NCI-H2107 (cell line): ENCODE measurements around the gene MAP6.
"Not testable (repeated sequence)": the region's sequence is repeated elsewhere in the genome, so short reads cannot be mapped to it uniquely, and the experiment has no call there.

Experiments
- DNase-seq: peaks from one replicate; lab custom pipeline; 2025; lab: John Stamatoyannopoulos, UW

MAP6 gene

GRCh38 chr11:75668451-75669297 lies at the start of gene MAP6:
Gene MAP6, minus strand, starts transcription at chr11:75669038. Its CDS starts 669 bp downstream, at chr11:75668369.
- DNase-seq = peak; percentile 58

GRCh38 chr11:75717608-75718418 lies 49.0 kb upstream of the MAP6 start, which contains the start of gene MOGAT2:
Gene MOGAT2, plus strand, starts transcription at chr11:75717838. Its CDS starts 51 bp downstream, at chr11:75717889.
- DNase-seq = no peak

- DNase-seq = no peak
Observed at GRCh38 chr11:75716659-75717058, 47.8 kb upstream of the MAP6 start.

- no peak for DNase-seq
Observed at GRCh38 chr11:75715688-75716087, 46.9 kb upstream of the MAP6 start.

- no peak for DNase-seq
Observed at GRCh38 chr11:75714211-75714610, 45.4 kb upstream of the MAP6 start.

GRCh38 chr11:75706260-75706729 lies 37.5 kb upstream of the MAP6 start:
- peak; percentile 53 for DNase-seq

GRCh38 chr11:75705541-75705940 lies 36.7 kb upstream of the MAP6 start:
- DNase-seq = no peak

- DNase-seq = no peak
Observed at GRCh38 chr11:75703695-75704237, 34.9 kb upstream of the MAP6 start.

- no peak for DNase-seq
Observed at GRCh38 chr11:75700940-75701339, 32.1 kb upstream of the MAP6 start.

- no peak for DNase-seq
Observed at GRCh38 chr11:75697906-75698581, 29.2 kb upstream of the MAP6 start.

GRCh38 chr11:75691804-75692203 lies 23.0 kb upstream of the MAP6 start:
- DNase-seq = no peak

GRCh38 chr11:75689863-75690609 lies 21.2 kb upstream of the MAP6 start:
- DNase-seq = no peak

GRCh38 chr11:75683856-75684255 lies 15.0 kb upstream of the MAP6 start:
- not testable (repeated sequence) for DNase-seq

GRCh38 chr11:75679566-75679965 lies 10.7 kb upstream of the MAP6 start:
- DNase-seq = no peak

- no peak for DNase-seq
Observed at GRCh38 chr11:75678620-75679259, 9.9 kb upstream of the MAP6 start.

GRCh38 chr11:75677909-75678308 lies 9.1 kb upstream of the MAP6 start:
- no peak for DNase-seq

- no peak for DNase-seq
Observed at GRCh38 chr11:75677275-75677674, 8.4 kb upstream of the MAP6 start.

- no peak for DNase-seq
Observed at GRCh38 chr11:75673977-75674582, 5.2 kb upstream of the MAP6 start.

- DNase-seq = peak; percentile 60
Observed at GRCh38 chr11:75667831-75668450, 897 bp downstream of the MAP6 start.
